DND-41 (cell line): Measurements from ENCODE around the gene RPL7A.

Experiments used
- EZH2 ChIP-seq: IDR thresholded peaks from 3 replicates; pipeline ENCODE4 v1.6.1; 2012; ENCODE audit warnings: borderline replicate concordance, low read depth, mild to moderate bottlenecking, moderate library complexity, low read length, inconsistent platforms; ENCODE audit not compliant: severe bottlenecking
- TF ChIP-seq, protein P1 (sequence below): IDR thresholded peaks from 2 replicates; pipeline ENCODE4 v1.5.1; 2012; ENCODE audit warnings: borderline replicate concordance, low read length, moderate library complexity, mild to moderate bottlenecking; ENCODE audit not compliant: poor library complexity, severe bottlenecking; ENCODE audit errors: extremely low read depth

DNA sequence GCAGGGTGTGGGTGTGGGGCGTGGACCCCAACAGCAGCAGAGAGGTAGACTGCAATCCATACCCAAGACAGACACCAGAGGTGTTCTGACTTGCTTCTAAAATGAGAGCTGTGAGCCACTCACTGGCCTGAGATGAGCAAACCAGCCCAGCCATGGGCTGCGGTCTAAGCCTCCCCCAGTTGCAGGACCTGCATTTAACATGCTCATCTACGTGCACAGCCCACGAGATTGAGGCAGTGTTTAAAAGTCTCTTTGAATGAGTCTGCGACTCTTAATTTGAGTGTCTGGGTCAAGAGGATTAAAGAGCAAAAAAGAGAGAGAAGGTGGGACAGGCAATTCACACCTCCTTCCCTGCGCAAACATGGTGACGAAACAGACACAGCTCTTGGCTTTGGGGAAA is 21.9 kb downstream of the RPL7A start:
- TF ChIP-seq, protein P1, sequence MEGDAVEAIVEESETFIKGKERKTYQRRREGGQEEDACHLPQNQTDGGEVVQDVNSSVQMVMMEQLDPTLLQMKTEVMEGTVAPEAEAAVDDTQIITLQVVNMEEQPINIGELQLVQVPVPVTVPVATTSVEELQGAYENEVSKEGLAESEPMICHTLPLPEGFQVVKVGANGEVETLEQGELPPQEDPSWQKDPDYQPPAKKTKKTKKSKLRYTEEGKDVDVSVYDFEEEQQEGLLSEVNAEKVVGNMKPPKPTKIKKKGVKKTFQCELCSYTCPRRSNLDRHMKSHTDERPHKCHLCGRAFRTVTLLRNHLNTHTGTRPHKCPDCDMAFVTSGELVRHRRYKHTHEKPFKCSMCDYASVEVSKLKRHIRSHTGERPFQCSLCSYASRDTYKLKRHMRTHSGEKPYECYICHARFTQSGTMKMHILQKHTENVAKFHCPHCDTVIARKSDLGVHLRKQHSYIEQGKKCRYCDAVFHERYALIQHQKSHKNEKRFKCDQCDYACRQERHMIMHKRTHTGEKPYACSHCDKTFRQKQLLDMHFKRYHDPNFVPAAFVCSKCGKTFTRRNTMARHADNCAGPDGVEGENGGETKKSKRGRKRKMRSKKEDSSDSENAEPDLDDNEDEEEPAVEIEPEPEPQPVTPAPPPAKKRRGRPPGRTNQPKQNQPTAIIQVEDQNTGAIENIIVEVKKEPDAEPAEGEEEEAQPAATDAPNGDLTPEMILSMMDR: no peak
- TF ChIP-seq EZH2: no peak
